ENCODE measurements around the gene NUP93.

Gene NUP93

GRCh38 chr16:56848029-56848936 is 118.4 kb downstream of the NUP93 start:
- CTCF ChIA-PET: interaction anchor here (0.6 kb wide), 1 partner anchor 42 kb away, joined by 3 read pairs; no protein-coding TSS in a partner anchor
- DNase-seq (ENCODE audit: extremely low spot score): no peak
- POLR2A ChIA-PET: no interaction called here
- TF ChIP-seq, protein P1, sequence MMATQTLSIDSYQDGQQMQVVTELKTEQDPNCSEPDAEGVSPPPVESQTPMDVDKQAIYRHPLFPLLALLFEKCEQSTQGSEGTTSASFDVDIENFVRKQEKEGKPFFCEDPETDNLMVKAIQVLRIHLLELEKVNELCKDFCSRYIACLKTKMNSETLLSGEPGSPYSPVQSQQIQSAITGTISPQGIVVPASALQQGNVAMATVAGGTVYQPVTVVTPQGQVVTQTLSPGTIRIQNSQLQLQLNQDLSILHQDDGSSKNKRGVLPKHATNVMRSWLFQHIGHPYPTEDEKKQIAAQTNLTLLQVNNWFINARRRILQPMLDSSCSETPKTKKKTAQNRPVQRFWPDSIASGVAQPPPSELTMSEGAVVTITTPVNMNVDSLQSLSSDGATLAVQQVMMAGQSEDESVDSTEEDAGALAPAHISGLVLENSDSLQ (IDR thresholded peaks at IDR 0.05): no peak
- TF ChIP-seq ELF4 (IDR thresholded peaks at IDR 0.05): no peak
- no peak for TF ChIP-seq ARNT (IDR thresholded peaks at IDR 0.05)
- TF ChIP-seq BHLHE40 (IDR thresholded peaks at IDR 0.05; ENCODE audit: borderline replicate concordance): no peak
- no peak for TF ChIP-seq CTBP1 (IDR thresholded peaks at IDR 0.05; ENCODE audit: borderline replicate concordance)
- TF ChIP-seq ZNF384 (IDR thresholded peaks at IDR 0.05): no peak
- no peak for TF ChIP-seq SP1 (IDR thresholded peaks at IDR 0.05)
- TF ChIP-seq TARDBP (IDR thresholded peaks at IDR 0.05): no peak
- no peak for TF ChIP-seq SUZ12 (IDR thresholded peaks at IDR 0.05)
- no peak for TF ChIP-seq HDGF (IDR thresholded peaks at IDR 0.05; ENCODE audit: borderline replicate concordance)
- TF ChIP-seq FOXK2 (IDR thresholded peaks at IDR 0.05): no peak
- TF ChIP-seq L3MBTL2 (conservative IDR thresholded peaks at IDR 0.05): no peak
- TF ChIP-seq FOXM1 (IDR thresholded peaks at IDR 0.05; ENCODE audit: borderline replicate concordance): no peak
- no peak for TF ChIP-seq NFRKB (IDR thresholded peaks at IDR 0.05)
- no peak for TF ChIP-seq LEF1 (IDR thresholded peaks at IDR 0.05; ENCODE audit: borderline replicate concordance)
- no peak for TF ChIP-seq FOXA1 (IDR thresholded peaks at IDR 0.05)

DNA sequence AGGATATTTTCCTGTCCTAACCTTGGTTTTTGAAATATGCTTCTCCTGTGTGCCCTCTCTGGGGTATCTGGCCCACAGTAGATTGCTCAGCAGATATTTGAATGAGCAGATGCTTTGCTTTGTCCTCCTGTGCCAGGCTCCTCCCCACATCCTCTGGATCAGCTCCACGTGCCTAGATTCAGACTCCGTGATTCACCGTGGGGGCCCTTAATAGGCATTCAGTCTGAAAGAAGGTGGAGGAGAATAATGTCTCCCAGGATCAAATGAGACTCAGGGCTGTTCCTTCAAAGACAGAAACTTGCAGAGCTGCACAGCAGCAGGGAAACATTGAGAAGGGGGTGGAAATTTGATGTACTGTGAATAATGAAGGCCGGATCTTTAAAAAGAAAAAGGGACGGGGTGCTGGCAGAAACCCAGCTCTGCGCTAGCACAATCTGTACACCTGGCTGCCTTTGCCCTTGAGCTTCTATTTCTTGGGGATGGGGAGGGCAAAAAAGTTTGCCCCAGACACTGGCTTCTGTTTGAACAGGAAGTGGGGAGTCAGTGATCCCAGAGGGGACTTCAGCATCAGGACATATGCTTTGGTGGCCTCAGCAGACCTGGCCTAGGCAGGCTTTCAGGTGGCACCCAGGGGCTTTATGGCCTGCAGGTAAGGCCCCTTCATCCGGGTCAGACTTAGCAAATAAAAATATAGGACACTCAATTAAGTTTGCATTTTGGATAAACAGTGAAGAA is 119.2 kb downstream of the NUP93 start:
- TF ChIP-seq SUZ12 (IDR thresholded peaks at IDR 0.05): no peak
- no peak for TF ChIP-seq BHLHE40 (IDR thresholded peaks at IDR 0.05; ENCODE audit: borderline replicate concordance)
- TF ChIP-seq TARDBP (IDR thresholded peaks at IDR 0.05): no peak
- no peak for TF ChIP-seq HDGF (IDR thresholded peaks at IDR 0.05; ENCODE audit: borderline replicate concordance)
- TF ChIP-seq SP1 (IDR thresholded peaks at IDR 0.05): no peak
- no peak for TF ChIP-seq ARNT (IDR thresholded peaks at IDR 0.05)
- TF ChIP-seq ELF4 (IDR thresholded peaks at IDR 0.05): no peak
- ChIA-PET CTCF (no interaction called here), POLR2A (no interaction called here)
- no peak for DNase-seq (ENCODE audit: extremely low spot score)

DNA sequence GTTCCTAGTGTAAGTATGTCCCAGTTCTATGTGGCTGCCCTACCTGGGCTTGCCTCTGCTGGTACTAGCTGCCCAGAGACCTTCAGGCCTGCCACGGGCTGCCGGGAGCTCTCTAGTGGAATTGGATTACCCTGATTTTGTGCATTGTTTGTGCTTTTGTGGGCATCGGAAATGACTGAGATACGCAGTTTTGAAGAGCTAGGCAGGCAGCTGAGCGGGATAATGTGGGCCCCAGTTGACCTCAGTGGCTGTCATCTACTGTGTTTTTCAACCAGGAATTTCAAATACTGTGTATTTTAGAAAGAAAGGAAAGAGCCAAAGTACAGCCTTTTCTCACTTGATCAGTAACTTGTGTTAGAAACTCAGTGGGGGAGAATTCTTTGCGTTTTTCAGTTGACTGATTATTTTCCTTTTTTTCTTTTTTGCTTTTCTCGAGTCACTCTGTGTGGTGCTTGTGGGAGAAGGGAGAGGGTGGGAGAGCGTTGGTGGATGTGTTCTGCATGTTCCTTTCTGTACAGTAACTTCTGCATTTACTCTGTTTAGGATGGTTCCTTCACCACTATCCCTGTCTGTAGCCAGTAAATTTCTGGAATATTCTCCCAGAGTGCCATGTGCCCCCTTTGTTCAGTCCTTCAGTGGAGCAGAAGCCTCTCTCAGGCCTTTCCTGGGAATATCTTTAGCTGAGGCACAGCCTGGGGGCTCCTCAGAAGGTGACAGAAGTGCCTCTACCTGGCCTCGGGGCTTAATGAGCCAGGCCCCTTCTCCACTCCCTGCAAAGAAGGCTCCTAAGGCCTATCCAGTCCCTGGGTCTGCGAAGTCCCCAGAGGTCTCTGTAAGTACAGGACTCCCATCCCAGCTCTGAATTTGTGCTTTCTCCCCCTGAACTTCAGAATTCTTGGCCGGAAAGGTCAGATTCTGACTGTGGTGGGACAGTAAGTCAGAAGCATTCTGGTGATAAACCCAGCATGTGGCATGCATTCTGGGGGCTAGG is 120.1 kb downstream of the NUP93 start:
- no peak for DNase-seq (ENCODE audit: extremely low spot score)
- POLR2A ChIA-PET: no interaction called here
- TF ChIP-seq L3MBTL2 (conservative IDR thresholded peaks at IDR 0.05) (no peak), NFRKB (IDR thresholded peaks at IDR 0.05) (no peak), FOXK2 (IDR thresholded peaks at IDR 0.05) (no peak), CTBP1 (IDR thresholded peaks at IDR 0.05; ENCODE audit: borderline replicate concordance) (no peak), TARDBP (IDR thresholded peaks at IDR 0.05) (no peak), ARNT (IDR thresholded peaks at IDR 0.05) (no peak), HDGF (IDR thresholded peaks at IDR 0.05; ENCODE audit: borderline replicate concordance) (no peak), SP1 (IDR thresholded peaks at IDR 0.05) (no peak), FOXM1 (IDR thresholded peaks at IDR 0.05; ENCODE audit: borderline replicate concordance) (no peak), ELF4 (IDR thresholded peaks at IDR 0.05) (no peak), SUZ12 (IDR thresholded peaks at IDR 0.05) (no peak), BHLHE40 (IDR thresholded peaks at IDR 0.05; ENCODE audit: borderline replicate concordance) (no peak), LEF1 (IDR thresholded peaks at IDR 0.05; ENCODE audit: borderline replicate concordance) (no peak), FOXA1 (IDR thresholded peaks at IDR 0.05) (no peak), ZNF384 (IDR thresholded peaks at IDR 0.05) (no peak)
- TF ChIP-seq, protein P1 (IDR thresholded peaks at IDR 0.05): no peak
- CTCF ChIA-PET: interaction anchor here (1.2 kb wide), 1 partner anchor 57 kb away, joined by 4 read pairs; no protein-coding TSS in a partner anchor

DNA sequence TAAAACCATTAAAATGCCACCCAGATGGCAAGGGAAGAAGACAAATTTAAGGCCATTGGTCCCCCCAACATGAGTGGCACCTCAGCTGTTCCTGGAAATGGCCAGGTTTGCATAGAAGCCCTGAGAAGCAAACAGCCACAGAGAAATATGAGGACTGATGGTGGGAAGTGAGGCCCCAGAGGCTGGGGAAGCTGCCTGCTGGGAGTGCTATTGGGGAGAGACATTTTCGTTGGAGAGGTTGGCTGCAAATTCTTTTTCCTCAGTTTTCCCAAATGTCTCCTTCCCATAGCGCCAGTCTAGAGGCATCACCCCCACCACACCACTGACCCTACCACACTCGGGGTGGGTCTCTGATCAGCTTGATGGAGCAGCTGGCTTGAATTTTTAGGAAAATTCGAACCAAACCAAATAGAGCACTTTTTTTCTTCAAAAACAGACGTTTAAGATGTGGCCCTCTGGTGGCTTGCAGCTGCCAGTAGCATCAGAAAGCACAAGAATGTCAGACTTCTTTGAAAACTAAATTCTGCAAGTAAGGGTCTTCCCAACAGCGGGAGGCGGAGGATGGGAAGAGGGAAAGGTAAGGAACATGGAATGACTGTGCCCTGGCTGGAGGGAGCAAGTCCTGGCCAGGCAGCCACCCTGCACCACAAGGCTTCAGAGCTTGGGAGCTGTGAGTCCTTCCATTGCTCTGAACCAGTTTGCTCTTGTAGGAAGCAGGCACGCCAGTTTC is 121.9 kb downstream of the NUP93 start:
- CTCF ChIA-PET: interaction anchor here (0.8 to 1.3 kb wide), 3 partner anchors 16 to 275 kb away, joined by 3 read pairs; no protein-coding TSS in a partner anchor
- POLR2A ChIA-PET: no interaction called here
- TF ChIP-seq ZNF384 (IDR thresholded peaks at IDR 0.05): no peak
- no peak for TF ChIP-seq ARNT (IDR thresholded peaks at IDR 0.05)
- no peak for TF ChIP-seq SP1 (IDR thresholded peaks at IDR 0.05)
- no peak for TF ChIP-seq L3MBTL2 (conservative IDR thresholded peaks at IDR 0.05)
- no peak for TF ChIP-seq BHLHE40 (IDR thresholded peaks at IDR 0.05; ENCODE audit: borderline replicate concordance)
- TF ChIP-seq NFRKB (IDR thresholded peaks at IDR 0.05): no peak
- no peak for TF ChIP-seq HDGF (IDR thresholded peaks at IDR 0.05; ENCODE audit: borderline replicate concordance)
- no peak for TF ChIP-seq CTBP1 (IDR thresholded peaks at IDR 0.05; ENCODE audit: borderline replicate concordance)
- no peak for TF ChIP-seq LEF1 (IDR thresholded peaks at IDR 0.05; ENCODE audit: borderline replicate concordance)
- TF ChIP-seq FOXA1 (IDR thresholded peaks at IDR 0.05): no peak
- no peak for TF ChIP-seq ELF4 (IDR thresholded peaks at IDR 0.05)
- TF ChIP-seq FOXK2 (IDR thresholded peaks at IDR 0.05): no peak
- no peak for TF ChIP-seq FOXM1 (IDR thresholded peaks at IDR 0.05; ENCODE audit: borderline replicate concordance)
- no peak for TF ChIP-seq SUZ12 (IDR thresholded peaks at IDR 0.05)
- TF ChIP-seq TARDBP (IDR thresholded peaks at IDR 0.05): no peak
- TF ChIP-seq, protein P1 (IDR thresholded peaks at IDR 0.05): no peak
- no peak for DNase-seq (ENCODE audit: extremely low spot score)

Measured in HEK293T (cell line).